IMR-90 (cell line): ENCODE results near the gene RAB8A. TPM values are rescaled to one million over a fixed set of nuclear protein-coding genes. Genes with fewer than 3 reads are reported as not detected.

Experiments
- ATAC-seq: fragments of 200-7000 bp; cut with Tn5 transposase; 2 replicates; pipeline ENCODE4 v1.9.1; 2020; ENCODE audit warnings: low read depth, mild to moderate bottlenecking, moderate library complexity
- BruUV-seq: library from RNA; stranded (reverse); fragments of 400-500 nt; replicated peaks from 2 replicates; lab custom pipeline; 2021; lab: Mats Ljungman, UMichigan
- CTCF ChIA-PET: fragments of 300-600 bp; formaldehyde crosslinking; extraction: SDS; loops from one replicate; lab custom pipeline; 2021; ENCODE audit warnings: antibody characterized with exemption; lab: Yijun Ruan, JAX
- POLR2A ChIA-PET: fragments of 300-600 bp; sonication (Branson Sonifier 250); formaldehyde crosslinking; loops from one replicate; lab custom pipeline; 2022; ENCODE audit warnings: antibody characterized with exemption; ENCODE audit not compliant: unreplicated experiment; lab: Charles Lee
- DNase-seq: peaks from one replicate; pipeline ENCODE4 v3.0.0; 2013
- H2AFZ ChIP-seq: replicated peaks from 2 replicates; pipeline ENCODE3; 2013; ENCODE audit warnings: low read length, mild to moderate bottlenecking; ENCODE audit not compliant: poor library complexity
- H2AK5ac ChIP-seq: 2 replicates; pipeline ENCODE4 v1.6.1; 2013; ENCODE audit warnings: low read depth, low read length, inconsistent platforms
- H2AK9ac ChIP-seq: replicated peaks from 2 replicates; pipeline ENCODE3; 2013; ENCODE audit warnings: mild to moderate bottlenecking, low read depth, low read length, moderate library complexity; ENCODE audit not compliant: poor library complexity
- H2BK120ac ChIP-seq: 2 replicates; pipeline ENCODE4 v1.6.1; 2013; ENCODE audit warnings: low read depth, low read length, inconsistent platforms
- H2BK15ac ChIP-seq: 3 replicates; pipeline ENCODE4 v1.6.1; 2013; ENCODE audit warnings: low read depth, low read length, inconsistent platforms
- H2BK20ac ChIP-seq: 2 replicates; pipeline ENCODE4 v1.6.1; 2013; ENCODE audit warnings: low read depth, mild to moderate bottlenecking, inconsistent platforms, low read length, moderate library complexity
- H2BK5ac ChIP-seq: 2 replicates; pipeline ENCODE4 v1.6.1; 2013; ENCODE audit warnings: mild to moderate bottlenecking, low read depth, low read length, inconsistent platforms; ENCODE audit not compliant: poor library complexity, severe bottlenecking
- H3K14ac ChIP-seq: replicated peaks from 2 replicates; pipeline ENCODE4 v1.6.1; 2013; ENCODE audit warnings: low read depth, low read length, inconsistent platforms
- H3K18ac ChIP-seq: 2 replicates; pipeline ENCODE4 v1.6.1; 2013; ENCODE audit warnings: low read depth, low read length, control low read depth
- H3K23ac ChIP-seq: 2 replicates; pipeline ENCODE4 v1.6.1; 2013; ENCODE audit warnings: low read depth, low read length, inconsistent platforms
- H3K27ac ChIP-seq: 2 replicates; pipeline ENCODE4 v1.5.1; 2013; ENCODE audit warnings: mild to moderate bottlenecking, control low read depth, low read length; ENCODE audit not compliant: insufficient read depth
- H3K27me3 ChIP-seq: 2 replicates; pipeline ENCODE4 v1.6.1; 2013; ENCODE audit warnings: low read length; ENCODE audit not compliant: control insufficient read depth, insufficient read depth
- H3K36me3 ChIP-seq: 2 replicates; pipeline ENCODE4 v1.6.1; 2013; ENCODE audit warnings: low read length, mixed read lengths; ENCODE audit not compliant: control insufficient read depth, insufficient read depth
- H3K4ac ChIP-seq: 2 replicates; pipeline ENCODE4 v1.6.1; 2013; ENCODE audit warnings: low read depth, low read length, inconsistent platforms
- H3K4me1 ChIP-seq: 2 replicates; pipeline ENCODE4 v1.6.1; 2013; ENCODE audit warnings: low read length, mixed read lengths; ENCODE audit not compliant: control insufficient read depth, insufficient read depth
- H3K4me2 ChIP-seq: 2 replicates; pipeline ENCODE4 v1.6.1; 2013; ENCODE audit warnings: low read depth, mild to moderate bottlenecking, control low read depth, low read length, moderate library complexity
- H3K4me3 ChIP-seq: 2 replicates; pipeline ENCODE4 v1.5.1; 2013; ENCODE audit warnings: low read depth, mild to moderate bottlenecking, control low read depth, low read length, moderate library complexity; ENCODE audit not compliant: insufficient read depth
- H3K56ac ChIP-seq: 2 replicates; pipeline ENCODE4 v1.6.1; 2013; ENCODE audit warnings: low read length, inconsistent platforms; ENCODE audit not compliant: insufficient read depth; ENCODE audit errors: extremely low read depth
- H3K79me1 ChIP-seq, 2 experiments: 2 replicates each; pipeline ENCODE4 v1.6.1; 2013; ENCODE audit warnings: low read length in 2 of 2, inconsistent platforms in 1 of 2, low read depth in 1 of 2
- H3K9ac ChIP-seq: 2 replicates; pipeline ENCODE4 v1.6.1; 2013; ENCODE audit warnings: low read depth, low read length, control low read depth
- H3K9me1 ChIP-seq: 2 replicates; pipeline ENCODE4 v1.6.1; 2013; ENCODE audit warnings: low read length, inconsistent platforms; ENCODE audit not compliant: insufficient read depth
- H3K9me3 ChIP-seq: 2 replicates; pipeline ENCODE4 v1.6.1; 2013; ENCODE audit warnings: low read length; ENCODE audit not compliant: control insufficient read depth, insufficient read depth
- H4K20me1 ChIP-seq: 2 replicates; pipeline ENCODE4 v1.6.1; 2013; ENCODE audit warnings: low read length, inconsistent platforms; ENCODE audit not compliant: insufficient read depth
- H4K5ac ChIP-seq: 2 replicates; pipeline ENCODE4 v1.6.1; 2013; ENCODE audit warnings: mild to moderate bottlenecking, low read depth, low read length, control low read depth
- H4K8ac ChIP-seq, 2 experiments: 2 replicates each; pipeline ENCODE4 v1.6.1; 2013; ENCODE audit warnings: low read depth in 2 of 2, low read length in 2 of 2, control low read depth in 1 of 2, inconsistent platforms in 1 of 2
- H4K91ac ChIP-seq: 2 replicates; pipeline ENCODE4 v1.6.1; 2013; ENCODE audit warnings: low read depth, low read length, inconsistent platforms; ENCODE audit not compliant: insufficient read depth
- BHLHE40 ChIP-seq: fragments of 150-350 bp; IDR thresholded peaks from 2 replicates; pipeline ENCODE4 v1.6.1; 2016; ENCODE audit warnings: mild to moderate bottlenecking, low read depth, low read length
- CHD1 ChIP-seq: IDR thresholded peaks from 2 replicates; pipeline ENCODE4 v1.6.1; 2012; ENCODE audit warnings: low read depth, low read length, improper control_type of control experiment
- FOS ChIP-seq: fragments of 150-350 bp; IDR thresholded peaks from 2 replicates; pipeline ENCODE4 v1.6.1; 2016; ENCODE audit warnings: low read depth, low read length
- MAFK ChIP-seq: IDR thresholded peaks from 2 replicates; pipeline ENCODE4 v1.6.1; 2012; ENCODE audit warnings: low read depth, low read length, improper control_type of control experiment
- MAZ ChIP-seq: IDR thresholded peaks from 2 replicates; pipeline ENCODE4 v1.6.1; 2012; ENCODE audit warnings: low read depth, mild to moderate bottlenecking, low read length, improper control_type of control experiment, moderate library complexity, borderline replicate concordance
- MXI1 ChIP-seq: IDR thresholded peaks from 2 replicates; pipeline ENCODE4 v1.6.1; 2012; ENCODE audit warnings: low read depth, mild to moderate bottlenecking, low read length, moderate library complexity, borderline replicate concordance
- NFE2L2 ChIP-seq: fragments of 150-350 bp; IDR thresholded peaks from 2 replicates; pipeline ENCODE4 v1.6.1; 2016; ENCODE audit warnings: low read depth, mild to moderate bottlenecking, low read length
- RCOR1 ChIP-seq: IDR thresholded peaks from 2 replicates; pipeline ENCODE4 v1.6.1; 2012; ENCODE audit warnings: mild to moderate bottlenecking, low read length, improper control_type of control experiment; ENCODE audit not compliant: insufficient replicate concordance
- RFX5 ChIP-seq: IDR thresholded peaks from 2 replicates; pipeline ENCODE4 v1.8.0; 2012; ENCODE audit warnings: low read depth, mild to moderate bottlenecking, low read length, moderate library complexity
- SMC3 ChIP-seq: fragments of 150-350 bp; IDR thresholded peaks from 2 replicates; pipeline ENCODE4 v1.6.1; 2016; ENCODE audit warnings: low read depth, mild to moderate bottlenecking, antibody characterized with exemption, low read length, moderate library complexity
- WGBS, 2 experiments: methylation state at CpG; one replicate each; pipeline versions ENCODE4 v1.1.5 to v1.1.7; 2013; ENCODE audit warnings: missing lambda C conversion rate in 2 of 2; ENCODE audit not compliant: insufficient read length in 1 of 2; ENCODE audit errors: extremely low coverage in 2 of 2; 5-methylcytosine and 5-hydroxymethylcytosine counted together
- dilution Hi-C: fragments of 300-500 bp; cut with HindIII; formaldehyde crosslinking; loops from one replicate; pipeline ENCODE4 v1.14.3; 2018; ENCODE audit warnings: low sequenced_read_pairs; ENCODE audit not compliant: unreplicated experiment
- in situ Hi-C: fragments of 300-500 bp; cut with MboI; formaldehyde crosslinking; loops from 3 replicates; pipeline ENCODE4 v1.14.3; 2019; ENCODE audit warnings: low sequenced_read_pairs, inconsistent platforms, mixed read lengths
- intact Hi-C: fragments of 100-400 bp; cut with micrococcal nuclease; formaldehyde crosslinking; loops from 2 replicates; pipeline ENCODE4 v1.10.0; 2022
- polyA plus RNA-seq, 3 experiments: library from polyadenylated mRNA; depleted of rRNA; stranded (reverse); fragments of >200 nt; gene quantifications; 2 replicates each; pipeline ENCODE4 v1.2.3, GENCODE V29; 2012; ENCODE audit warnings: low replicate concordance in 1 of 3
- total RNA-seq: library from RNA; depleted of rRNA; stranded (reverse); fragments of >200 nt; gene quantifications from 2 replicates; pipeline ENCODE4 v1.2.3, GENCODE V29; 2012
- TF ChIP-seq, protein P1 (sequence below): fragments of 150-350 bp; IDR thresholded peaks from 2 replicates; pipeline ENCODE4 v1.6.1; 2016; ENCODE audit warnings: low read depth, mild to moderate bottlenecking, low read length, moderate library complexity, borderline replicate concordance
- TF ChIP-seq, protein P2 (sequence below): conservative IDR thresholded peaks from 2 replicates; pipeline ENCODE4 v1.5.1; 2012; ENCODE audit warnings: mild to moderate bottlenecking, low read depth, low read length, improper control_type of control experiment

Gene RAB8A
- total and polyA plus RNA-seq, 2 of the 4 experiments (the other 2 are of a cell fraction), result 64.5 to 135 TPM

DNA sequence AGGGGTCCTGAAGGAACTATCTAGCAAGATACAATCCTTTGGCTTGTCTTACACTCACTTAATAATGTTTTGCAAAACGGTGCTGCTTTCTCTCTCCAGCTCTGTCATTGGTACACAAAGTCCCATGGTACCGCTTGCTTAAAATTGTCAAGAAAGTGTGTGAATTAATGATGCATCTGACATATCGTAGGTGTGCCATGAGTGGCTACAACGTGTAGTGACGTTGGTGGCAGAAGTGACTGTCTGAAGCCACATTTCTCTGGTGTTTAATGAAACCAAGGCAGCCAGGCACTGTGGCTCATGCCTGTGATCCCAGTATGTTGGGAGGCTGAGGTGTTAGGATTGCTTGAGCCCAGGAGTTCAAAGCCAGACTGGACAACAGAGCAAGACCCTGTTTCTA, 34.4 kb downstream of the RAB8A start:
- H4K8ac ChIP-seq, result no peak overlapping the region
- no peaks in the 10 kb centered on the region for H3K9me3 ChIP-seq
- no peak overlapping the region for H2BK120ac ChIP-seq
- H2BK5ac ChIP-seq, result no peak overlapping the region
- H3K4me3 ChIP-seq, result no peak overlapping the region
- no peaks in the 10 kb centered on the region for H4K20me1 ChIP-seq
- H3K23ac ChIP-seq, result no peak overlapping the region
- H3K4me2 ChIP-seq, result no peak overlapping the region
- no peak overlapping the region for H3K9ac ChIP-seq
- peaks cover 6% of the 10 kb centered on the region for H3K4me1 ChIP-seq
- H3K18ac ChIP-seq, result no peak overlapping the region
- no peaks in the 10 kb centered on the region; the same call in 1 of the 2 replicates for H3K27me3 ChIP-seq
- BruUV-seq, result no TSS peak
- no CpG with 5 or more reads among the region's 5 CpGs for WGBS, 2 experiments
- ChIA-PET CTCF (no interaction called here), POLR2A (no interaction called here)
- no peak overlapping the region for H2AK5ac ChIP-seq
- DNase-seq (no peak), ATAC-seq (no peak)
- no peak overlapping the region for H2AK9ac ChIP-seq
- H4K5ac ChIP-seq, result no peak overlapping the region
- peaks cover 11% of the 10 kb centered on the region; the same call in 1 of the 2 replicates for H3K9me1 ChIP-seq
- H4K91ac ChIP-seq, result no peak overlapping the region
- H2BK15ac ChIP-seq, result no peak overlapping the region
- H3K4ac ChIP-seq, result no peak overlapping the region
- no peaks in the 10 kb centered on the region for H3K36me3 ChIP-seq
- no peak overlapping the region for H2BK20ac ChIP-seq
- H2AFZ ChIP-seq, result no peak overlapping the region
- H3K27ac ChIP-seq, result no peak overlapping the region
- H3K14ac ChIP-seq, result no peak overlapping the region
- H3K79me1 ChIP-seq, result no peaks in the 10 kb centered on the region
- H3K56ac ChIP-seq, result no peak overlapping the region
- TF ChIP-seq NFE2L2 (no peak), BHLHE40 (no peak), CHD1 (no peak), MXI1 (no peak), MAFK (no peak), FOS (no peak), MAZ (no peak), RCOR1 (no peak), SMC3 (no peak), RFX5 (no peak)
- TF ChIP-seq, protein P1, sequence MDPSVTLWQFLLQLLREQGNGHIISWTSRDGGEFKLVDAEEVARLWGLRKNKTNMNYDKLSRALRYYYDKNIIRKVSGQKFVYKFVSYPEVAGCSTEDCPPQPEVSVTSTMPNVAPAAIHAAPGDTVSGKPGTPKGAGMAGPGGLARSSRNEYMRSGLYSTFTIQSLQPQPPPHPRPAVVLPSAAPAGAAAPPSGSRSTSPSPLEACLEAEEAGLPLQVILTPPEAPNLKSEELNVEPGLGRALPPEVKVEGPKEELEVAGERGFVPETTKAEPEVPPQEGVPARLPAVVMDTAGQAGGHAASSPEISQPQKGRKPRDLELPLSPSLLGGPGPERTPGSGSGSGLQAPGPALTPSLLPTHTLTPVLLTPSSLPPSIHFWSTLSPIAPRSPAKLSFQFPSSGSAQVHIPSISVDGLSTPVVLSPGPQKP, result no peak
- TF ChIP-seq, protein P2, sequence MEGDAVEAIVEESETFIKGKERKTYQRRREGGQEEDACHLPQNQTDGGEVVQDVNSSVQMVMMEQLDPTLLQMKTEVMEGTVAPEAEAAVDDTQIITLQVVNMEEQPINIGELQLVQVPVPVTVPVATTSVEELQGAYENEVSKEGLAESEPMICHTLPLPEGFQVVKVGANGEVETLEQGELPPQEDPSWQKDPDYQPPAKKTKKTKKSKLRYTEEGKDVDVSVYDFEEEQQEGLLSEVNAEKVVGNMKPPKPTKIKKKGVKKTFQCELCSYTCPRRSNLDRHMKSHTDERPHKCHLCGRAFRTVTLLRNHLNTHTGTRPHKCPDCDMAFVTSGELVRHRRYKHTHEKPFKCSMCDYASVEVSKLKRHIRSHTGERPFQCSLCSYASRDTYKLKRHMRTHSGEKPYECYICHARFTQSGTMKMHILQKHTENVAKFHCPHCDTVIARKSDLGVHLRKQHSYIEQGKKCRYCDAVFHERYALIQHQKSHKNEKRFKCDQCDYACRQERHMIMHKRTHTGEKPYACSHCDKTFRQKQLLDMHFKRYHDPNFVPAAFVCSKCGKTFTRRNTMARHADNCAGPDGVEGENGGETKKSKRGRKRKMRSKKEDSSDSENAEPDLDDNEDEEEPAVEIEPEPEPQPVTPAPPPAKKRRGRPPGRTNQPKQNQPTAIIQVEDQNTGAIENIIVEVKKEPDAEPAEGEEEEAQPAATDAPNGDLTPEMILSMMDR, result no peak
- intact Hi-C loops, result loop anchor here (5.0 kb wide), 1 partner anchor 34 kb away; the partner anchor contains the start of gene RAB8A
- in situ Hi-C loops, result no loop called here
- dilution Hi-C loops, result no loop called here
